ENCODE results near the gene NRG3.

The NRG3 gene

GRCh38 chr10:82942286-82943099 lies 1067.5 kb downstream of the NRG3 start:
- H3K27ac ChIP-seq (ENCODE audit: low read depth, low read length), result no peak overlapping the region
- H4K20me1 ChIP-seq (ENCODE audit: control insufficient read depth, insufficient read depth, low read depth, low read length), result no peaks in the 10 kb centered on the region
- no peaks in the 10 kb centered on the region for H3K36me3 ChIP-seq (ENCODE audit: control insufficient read depth, low read length)
- no peak overlapping the region for H3K4me2 ChIP-seq (ENCODE audit: low read length)
- H3K4me1 ChIP-seq (ENCODE audit: control insufficient read depth, low read length), result no peaks in the 10 kb centered on the region
- no peaks in the 10 kb centered on the region for H3F3A ChIP-seq (ENCODE audit: control insufficient read depth, insufficient read depth)
- no peaks in the 10 kb centered on the region for H3K79me2 ChIP-seq (ENCODE audit: control insufficient read depth, low read length)
- no peak for TF ChIP-seq EZH2phosphoT487 (IDR thresholded peaks at IDR 0.05; ENCODE audit: borderline replicate concordance, low read length)
- no peak for TF ChIP-seq CTCF (IDR thresholded peaks at IDR 0.05; ENCODE audit: low read depth, low read length, poor library complexity, severe bottlenecking)
- H3K4me3 ChIP-seq (ENCODE audit: low read length), result no peak overlapping the region
- no peaks in the 10 kb centered on the region for H3K9me3 ChIP-seq (ENCODE audit: control insufficient read depth, insufficient read depth, low read length)
- H3K9me2 ChIP-seq (replicated peaks; ENCODE audit: control insufficient read depth, low read length), result no peaks in the 10 kb centered on the region
- no peaks in the 10 kb centered on the region for H3K27me3 ChIP-seq (ENCODE audit: control insufficient read depth, low read length)

GRCh38 chr10:82943142-82943541 lies 1068.1 kb downstream of the NRG3 start:
- H3K4me3 ChIP-seq (ENCODE audit: low read length), result no peak overlapping the region
- H3K4me2 ChIP-seq (ENCODE audit: low read length), result no peak overlapping the region
- no peaks in the 10 kb centered on the region for H3K4me1 ChIP-seq (ENCODE audit: control insufficient read depth, low read length)
- no peaks in the 10 kb centered on the region for H3K27me3 ChIP-seq (ENCODE audit: control insufficient read depth, low read length)
- H3K36me3 ChIP-seq (ENCODE audit: control insufficient read depth, low read length), result no peaks in the 10 kb centered on the region
- TF ChIP-seq EZH2phosphoT487 (IDR thresholded peaks at IDR 0.05; ENCODE audit: borderline replicate concordance, low read length) (no peak), CTCF (IDR thresholded peaks at IDR 0.05; ENCODE audit: low read depth, low read length, poor library complexity, severe bottlenecking) (no peak)
- no peaks in the 10 kb centered on the region for H3K9me3 ChIP-seq (ENCODE audit: control insufficient read depth, insufficient read depth, low read length)
- H3K27ac ChIP-seq (ENCODE audit: low read depth, low read length), result no peak overlapping the region
- H3F3A ChIP-seq (ENCODE audit: control insufficient read depth, insufficient read depth), result no peaks in the 10 kb centered on the region
- H4K20me1 ChIP-seq (ENCODE audit: control insufficient read depth, insufficient read depth, low read depth, low read length), result no peaks in the 10 kb centered on the region
- no peaks in the 10 kb centered on the region for H3K79me2 ChIP-seq (ENCODE audit: control insufficient read depth, low read length)
- H3K9me2 ChIP-seq (replicated peaks; ENCODE audit: control insufficient read depth, low read length), result no peaks in the 10 kb centered on the region

GRCh38 chr10:82949816-82950575 lies 1075.0 kb downstream of the NRG3 start:
- no peaks in the 10 kb centered on the region for H3K79me2 ChIP-seq (ENCODE audit: control insufficient read depth, low read length)
- no peak overlapping the region for H3K4me2 ChIP-seq (ENCODE audit: low read length)
- no peaks in the 10 kb centered on the region for H3K36me3 ChIP-seq (ENCODE audit: control insufficient read depth, low read length)
- H3F3A ChIP-seq (ENCODE audit: control insufficient read depth, insufficient read depth), result no peaks in the 10 kb centered on the region
- TF ChIP-seq CTCF (IDR thresholded peaks at IDR 0.05; ENCODE audit: low read depth, low read length, poor library complexity, severe bottlenecking), result no peak
- no peak for TF ChIP-seq EZH2phosphoT487 (IDR thresholded peaks at IDR 0.05; ENCODE audit: borderline replicate concordance, low read length)
- no peaks in the 10 kb centered on the region for H3K9me3 ChIP-seq (ENCODE audit: control insufficient read depth, insufficient read depth, low read length)
- H3K4me3 ChIP-seq (ENCODE audit: low read length), result no peak overlapping the region
- no peaks in the 10 kb centered on the region for H4K20me1 ChIP-seq (ENCODE audit: control insufficient read depth, insufficient read depth, low read depth, low read length)
- no peak overlapping the region for H3K27ac ChIP-seq (ENCODE audit: low read depth, low read length)
- no peaks in the 10 kb centered on the region for H3K4me1 ChIP-seq (ENCODE audit: control insufficient read depth, low read length)
- no peaks in the 10 kb centered on the region for H3K27me3 ChIP-seq (ENCODE audit: control insufficient read depth, low read length)
- no peaks in the 10 kb centered on the region for H3K9me2 ChIP-seq (replicated peaks; ENCODE audit: control insufficient read depth, low read length)

Measured in DOHH2 (cell line).